Inflammatory macrophage treated with lipopolysaccharide for 4 hours (primary cell): ENCODE results near the gene IL17REL.

ENCODE experiments used
- DNase-seq: peaks from one replicate; pipeline ENCODE4 v3.0.0-alpha.2; 2020

IL17REL gene

DNA sequence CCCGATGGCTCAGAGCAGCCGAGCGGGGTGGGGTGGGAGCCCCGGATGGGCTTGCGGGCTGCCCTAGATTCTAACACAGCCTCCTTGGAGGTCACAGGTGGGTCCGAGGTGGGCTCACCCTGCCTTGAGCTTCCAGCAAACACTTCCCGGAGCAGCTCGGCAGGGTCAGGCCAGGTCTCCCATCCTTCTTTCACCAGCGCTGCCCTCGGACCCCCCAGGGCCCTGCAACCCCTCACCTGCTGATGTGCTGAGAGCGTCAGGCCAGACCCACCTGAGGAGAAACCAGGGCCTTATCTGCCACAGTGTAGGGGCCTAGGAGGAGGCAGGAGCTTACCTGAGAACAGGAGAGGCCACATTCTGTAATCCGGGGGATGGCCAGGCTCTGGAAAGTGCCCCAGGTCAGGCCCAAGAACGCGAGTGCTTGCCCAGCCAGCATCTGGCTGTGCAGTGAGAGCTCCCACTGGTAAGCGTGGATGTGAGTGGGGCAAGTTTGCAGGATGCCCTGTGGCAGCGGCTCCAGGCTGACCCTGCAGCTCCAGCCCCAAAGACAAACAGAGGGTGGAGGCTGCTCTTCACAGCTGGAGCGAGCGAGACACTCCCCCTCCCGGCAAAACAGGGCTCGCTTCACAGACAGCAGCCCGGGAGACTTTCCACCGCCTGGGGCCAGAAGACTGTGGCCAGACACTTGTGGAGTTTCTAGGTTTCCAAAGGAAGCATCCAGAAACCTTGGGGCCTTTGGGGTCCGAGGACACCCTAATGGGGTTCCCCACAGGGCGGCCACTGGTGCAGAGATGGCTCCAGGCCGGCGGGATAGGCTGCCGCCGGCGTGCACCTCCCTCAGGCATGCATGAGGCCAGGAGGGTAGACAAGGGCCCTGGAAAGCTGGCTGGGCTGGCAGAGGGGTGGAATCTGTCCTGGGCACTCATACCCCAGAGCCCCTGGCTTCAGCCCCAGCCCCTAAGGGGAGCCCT lies at the start of gene IL17REL:
Gene IL17REL, minus strand, starts transcription at position 555 of the 971 bp plus-strand sequence. Its CDS starts 119 bp downstream, at position 436.
- DNase-seq, result no peak

DNA sequence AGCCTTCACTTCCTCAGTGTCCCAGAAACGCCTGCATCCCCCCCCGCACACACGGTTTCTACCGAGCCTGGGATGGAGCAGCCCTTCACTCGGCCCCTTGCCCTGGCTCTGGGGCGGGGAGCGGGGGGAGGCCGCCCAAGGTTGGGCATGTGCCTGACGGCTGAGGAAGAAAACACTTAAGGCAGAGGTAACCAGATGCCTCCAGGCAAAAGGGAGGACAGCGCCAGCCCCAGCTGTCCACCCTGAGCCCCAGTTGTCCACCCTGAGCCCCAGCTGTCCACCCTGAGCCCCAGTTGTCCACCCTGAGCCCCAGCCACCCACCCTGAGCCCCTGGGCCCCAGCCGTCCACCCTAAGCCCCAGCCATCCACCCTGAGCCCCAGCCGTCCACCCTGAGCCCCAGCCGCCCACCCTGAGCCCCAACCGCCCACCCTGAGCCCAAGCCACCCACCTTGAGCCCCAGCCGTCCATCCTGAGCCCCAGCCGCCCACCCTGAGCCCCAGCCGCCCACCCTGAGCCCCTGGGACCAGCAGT lies 49.3 kb upstream of the IL17REL start:
- no peak for DNase-seq

DNA sequence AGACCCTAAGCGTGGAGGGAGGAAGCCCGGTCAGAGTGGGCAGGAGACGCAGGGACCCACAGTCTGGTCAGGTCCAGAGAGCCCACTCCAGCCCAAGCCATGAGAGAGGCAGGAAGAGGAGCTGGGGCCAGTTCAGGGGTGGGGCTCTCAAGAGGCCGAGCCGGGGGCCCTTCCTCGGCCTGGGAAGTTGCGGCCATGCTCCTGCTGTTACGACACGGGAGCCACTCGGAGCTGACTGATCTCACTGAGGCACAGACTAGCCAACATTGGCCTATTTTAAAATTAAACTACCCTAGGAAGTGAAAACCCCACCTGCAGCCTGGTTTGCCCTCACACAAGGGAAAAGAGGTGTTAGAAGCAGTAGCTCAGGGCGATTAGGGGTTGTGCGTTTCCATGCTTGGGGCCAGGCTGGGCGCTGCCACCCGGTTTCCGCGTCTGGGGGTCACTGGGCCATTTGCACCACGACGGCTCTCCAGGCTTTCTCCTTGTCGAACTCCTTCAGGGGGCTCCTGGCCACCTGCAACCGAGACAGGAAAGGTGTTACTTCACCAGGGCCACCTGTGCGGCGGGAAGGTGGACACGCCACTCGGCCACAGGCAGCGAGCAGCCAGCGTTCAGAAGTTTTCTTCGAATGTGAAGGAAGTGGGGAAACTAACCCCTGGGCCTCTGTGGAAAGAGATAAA lies 48.7 kb upstream of the IL17REL start:
- DNase-seq, result no peak

DNA sequence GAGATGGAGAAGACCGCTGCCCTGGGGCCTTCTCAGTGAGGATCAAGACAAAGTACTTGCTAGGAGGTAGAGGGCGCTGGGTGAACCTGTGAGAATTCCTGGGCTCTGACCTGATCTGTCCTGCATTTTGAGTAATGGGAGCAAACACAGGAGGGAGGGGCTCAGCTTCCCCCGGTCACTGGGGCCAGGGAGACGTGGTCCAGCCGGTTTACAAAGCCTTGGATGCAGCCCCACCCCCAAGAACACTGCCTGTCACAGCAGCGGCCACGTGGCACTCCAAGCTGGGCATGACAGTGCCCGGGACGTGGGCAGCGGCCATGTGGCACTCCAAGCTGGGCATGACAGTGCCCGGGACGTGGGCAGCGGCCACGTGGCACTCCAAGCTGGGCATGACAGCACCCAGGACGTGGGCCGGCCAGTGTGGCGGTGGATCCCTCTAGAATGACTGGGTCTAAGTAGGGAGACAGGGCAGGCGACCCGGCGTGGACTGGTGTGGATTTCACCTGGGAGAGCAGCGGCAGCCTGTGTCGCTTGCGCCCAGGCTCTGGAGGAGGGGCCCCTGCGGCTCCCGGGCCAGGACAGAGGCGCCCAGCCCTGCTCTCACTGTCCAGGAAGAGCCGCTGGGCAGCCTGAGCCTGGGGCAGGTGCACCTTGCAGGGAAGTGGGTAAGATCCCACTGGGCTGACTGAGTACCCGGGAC lies 48.0 kb upstream of the IL17REL start:
- DNase-seq, result no peak

DNA sequence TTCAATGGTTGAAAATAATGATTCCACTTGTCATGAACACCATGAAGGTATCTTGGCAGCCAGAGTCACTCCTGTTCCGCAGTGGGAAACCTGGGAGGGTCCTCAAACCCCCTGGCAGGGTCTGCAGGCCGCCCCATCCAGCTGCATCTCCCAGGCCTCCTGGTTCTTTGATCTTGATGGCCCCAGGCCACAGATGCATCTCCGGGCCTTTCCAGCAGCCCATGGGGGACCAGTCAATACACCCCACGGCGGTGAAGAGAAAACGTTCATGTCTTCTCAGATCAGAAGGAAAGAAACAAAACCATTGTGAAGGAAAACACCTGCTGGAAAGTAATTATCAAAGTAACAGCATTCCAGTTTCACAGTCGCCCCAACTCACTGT lies 47.3 kb upstream of the IL17REL start:
- DNase-seq, result no peak

DNA sequence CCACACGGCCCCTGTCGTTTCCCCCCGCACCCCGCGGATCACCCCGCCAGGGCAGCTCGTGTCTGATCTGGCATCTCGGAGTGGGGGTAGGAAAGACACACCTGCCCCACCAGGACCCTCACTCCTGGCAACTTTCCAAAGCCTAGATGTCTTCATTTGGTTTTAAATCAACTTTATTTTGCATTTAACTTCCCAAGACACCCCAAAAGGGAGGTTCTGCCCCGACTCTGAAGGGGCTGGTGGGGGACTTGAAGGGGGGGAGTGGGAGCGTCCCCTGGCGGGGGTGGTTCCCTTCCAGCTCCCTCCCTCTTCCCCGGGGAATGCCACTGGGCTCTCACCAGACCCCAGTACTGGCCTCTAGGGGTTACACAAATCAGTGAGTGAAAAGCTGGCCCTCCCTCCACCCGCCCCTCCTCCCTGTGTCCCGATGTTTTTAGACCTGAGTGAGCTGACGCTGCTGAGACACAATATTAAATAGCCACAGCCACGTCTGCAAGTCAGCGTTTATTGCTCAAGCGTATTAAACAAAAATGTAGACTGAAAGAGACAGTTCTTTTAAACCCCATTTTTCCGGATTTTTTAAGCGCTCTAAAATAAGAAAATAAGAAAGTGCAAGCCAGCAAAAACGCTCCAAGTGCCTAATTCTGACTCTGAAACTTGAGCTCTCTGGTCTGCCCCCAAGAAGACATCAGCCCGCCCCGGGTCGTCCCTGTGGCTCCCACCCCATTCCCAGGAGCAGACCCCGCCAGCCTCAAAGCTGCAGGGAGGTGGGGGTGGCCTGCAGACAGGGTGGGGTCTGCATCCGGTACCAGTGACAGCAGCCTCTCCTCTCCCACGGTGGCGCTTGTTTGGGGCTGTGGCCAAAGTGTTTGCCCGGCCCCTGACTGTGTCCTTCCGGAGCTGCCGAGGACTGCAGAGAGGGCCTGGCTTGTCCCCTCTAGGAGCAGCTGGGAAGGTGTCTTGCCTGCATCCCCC lies 46.6 kb upstream of the IL17REL start:
- no peak for DNase-seq

DNA sequence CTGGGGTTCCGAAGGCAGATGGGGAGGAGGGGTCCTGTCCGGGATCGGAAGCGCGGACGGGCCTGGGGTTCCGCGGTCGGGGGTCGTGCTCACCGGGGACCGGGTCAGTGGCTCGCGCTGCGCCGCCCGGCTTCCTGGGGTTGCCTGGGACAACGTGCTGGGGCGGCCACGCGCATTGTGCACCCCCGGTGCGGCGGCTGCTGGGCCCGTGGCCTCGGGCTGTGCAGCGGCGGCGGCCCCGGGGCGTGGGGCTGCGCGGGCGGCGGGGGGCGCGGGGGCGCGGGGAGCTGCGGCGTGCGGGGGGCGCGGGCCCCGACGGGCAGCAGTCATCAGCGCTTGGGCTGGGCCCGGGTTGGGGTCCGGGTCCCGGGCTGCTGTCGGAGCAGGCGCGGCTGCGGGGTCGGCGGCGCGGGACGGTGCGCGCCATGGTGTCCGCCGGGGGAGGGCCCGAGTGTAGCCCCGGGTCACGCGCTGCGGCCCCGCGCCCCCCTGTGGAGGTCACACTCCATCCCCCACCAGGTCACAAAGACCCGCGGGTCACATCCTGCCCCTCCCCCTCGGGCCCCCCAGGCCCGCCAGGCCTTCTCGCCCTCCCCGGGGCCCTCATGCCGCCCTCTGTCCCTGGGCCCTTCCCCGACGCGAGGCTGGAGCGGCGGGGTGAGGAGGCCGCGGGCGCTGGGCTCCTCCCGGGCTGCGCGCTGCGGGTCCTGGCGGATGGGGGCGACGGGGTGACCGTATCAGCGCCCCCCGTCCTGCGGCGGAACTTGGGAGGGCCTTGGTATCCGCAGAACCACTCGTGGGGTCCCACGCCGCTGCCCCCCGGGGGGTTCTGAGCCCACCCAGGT lies 45.7 kb upstream of the IL17REL start, which contains the start of gene TTLL8:
Gene TTLL8, minus strand, starts transcription at position 238 of the 845 bp plus-strand sequence.
- no peak for DNase-seq

DNA sequence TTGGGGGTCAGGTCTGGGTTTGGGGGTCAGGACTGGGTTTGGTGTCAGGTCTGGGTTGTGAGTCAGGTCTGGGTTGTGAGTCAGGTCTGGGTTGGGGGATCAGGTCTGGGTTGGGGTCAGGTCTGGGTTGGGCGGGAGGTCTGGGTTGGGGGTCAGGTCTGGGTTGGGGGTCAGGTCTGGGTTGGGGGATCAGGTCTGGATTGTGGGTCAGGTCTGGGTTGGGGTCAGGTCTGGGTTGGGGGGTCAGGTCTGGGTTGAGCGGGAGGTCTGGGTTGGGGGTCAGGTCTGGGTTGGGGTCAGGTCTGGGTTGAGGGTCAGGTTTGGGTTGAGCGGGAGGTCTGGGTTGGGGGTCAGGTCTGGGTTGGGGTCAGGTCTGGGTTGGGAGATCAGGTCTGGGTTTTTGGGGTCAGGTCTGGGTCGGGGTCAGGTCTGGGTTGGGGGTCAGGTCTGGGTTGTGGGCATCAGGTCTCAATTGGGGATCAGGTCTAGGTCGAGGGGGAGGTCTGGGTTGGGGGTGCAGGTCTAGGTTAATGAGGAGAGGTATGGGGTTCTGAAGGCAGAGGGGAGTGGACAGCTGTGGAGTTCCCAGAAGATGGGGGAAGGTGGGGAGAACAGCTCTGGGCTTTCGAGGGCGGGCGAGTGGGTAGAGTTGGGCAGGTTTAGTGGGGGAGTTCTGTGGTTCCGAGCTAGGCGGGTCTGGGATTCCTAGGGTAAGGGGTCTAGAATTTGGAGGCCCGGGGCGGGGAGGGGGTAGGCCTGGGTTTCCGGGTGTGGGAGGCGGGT lies 44.9 kb upstream of the IL17REL start:
- no peak for DNase-seq

DNA sequence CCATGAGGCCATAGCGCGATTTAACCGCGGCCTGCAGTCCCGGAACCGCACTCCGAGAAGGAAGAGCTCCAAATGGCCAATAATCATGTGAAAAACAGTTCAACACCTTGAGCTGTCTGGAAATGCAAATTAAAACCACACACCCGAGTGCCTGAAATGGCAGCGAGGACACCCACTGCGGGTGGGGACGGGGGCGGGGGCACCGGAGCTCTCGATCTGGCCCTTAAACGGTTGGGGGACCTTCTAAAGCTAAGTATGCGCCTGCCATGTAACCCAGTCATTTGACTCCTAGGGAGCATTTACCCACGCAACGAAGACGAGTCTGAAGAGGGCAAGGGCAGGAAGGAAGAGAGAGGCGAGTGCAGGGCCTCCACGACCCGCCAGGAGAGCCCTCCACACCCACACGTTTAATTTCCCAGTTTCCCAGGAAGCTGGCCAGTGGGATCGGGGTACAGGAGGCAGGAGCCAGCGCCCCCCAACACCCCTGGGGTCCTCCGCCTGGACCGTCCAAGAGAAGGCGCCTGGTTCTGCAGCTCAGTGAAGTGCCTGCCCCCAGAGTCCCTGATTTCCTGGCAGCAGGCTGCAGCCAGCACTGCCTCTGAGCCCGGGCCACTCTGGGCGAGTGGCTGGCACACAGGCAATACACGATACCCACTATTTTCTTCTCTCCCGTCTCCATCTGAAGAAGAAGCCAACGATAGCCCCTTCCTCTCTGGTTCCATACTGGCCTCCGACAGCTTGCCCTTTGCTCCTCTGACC lies 43.8 kb upstream of the IL17REL start:
- no peak for DNase-seq

DNA sequence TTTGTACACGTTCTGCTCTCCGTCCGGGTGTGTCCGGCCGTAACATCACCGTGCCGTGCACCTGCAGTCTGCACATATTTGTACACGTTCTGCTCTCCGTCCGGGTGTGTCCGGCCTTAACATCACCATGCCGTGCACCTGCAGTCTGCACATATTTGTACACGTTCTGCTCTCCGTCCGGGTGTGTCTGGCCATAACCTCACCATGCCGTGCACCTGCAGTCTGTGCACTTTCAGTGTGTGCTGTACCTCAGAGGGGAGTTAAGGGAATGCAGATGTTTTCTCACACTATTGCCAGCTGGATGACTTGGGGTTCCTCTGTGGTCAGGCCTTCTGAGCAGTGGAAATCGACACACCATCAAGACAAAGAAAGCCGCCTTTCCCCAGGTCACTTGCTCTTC lies 41.3 kb upstream of the IL17REL start:
- DNase-seq, result no peak

DNA sequence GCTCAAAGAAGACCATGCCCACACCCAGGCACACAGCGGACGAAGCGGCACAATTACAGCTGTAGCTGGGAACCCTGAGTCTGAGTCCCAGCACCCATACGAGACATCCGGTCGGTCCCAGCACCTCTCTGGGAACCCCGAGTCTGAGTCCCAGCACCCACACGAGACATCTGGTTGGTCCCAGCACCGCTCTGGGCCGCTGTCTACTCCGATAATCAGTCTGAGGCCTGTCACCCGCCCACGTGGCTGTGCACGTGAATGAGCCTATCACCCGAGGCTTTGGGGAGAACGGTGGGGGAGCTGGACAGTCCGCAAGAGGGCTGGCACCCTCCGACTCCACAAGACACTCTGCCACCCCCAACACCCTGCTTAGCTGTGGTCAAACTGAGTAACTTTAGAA lies 39.4 kb upstream of the IL17REL start:
- no peak for DNase-seq

DNA sequence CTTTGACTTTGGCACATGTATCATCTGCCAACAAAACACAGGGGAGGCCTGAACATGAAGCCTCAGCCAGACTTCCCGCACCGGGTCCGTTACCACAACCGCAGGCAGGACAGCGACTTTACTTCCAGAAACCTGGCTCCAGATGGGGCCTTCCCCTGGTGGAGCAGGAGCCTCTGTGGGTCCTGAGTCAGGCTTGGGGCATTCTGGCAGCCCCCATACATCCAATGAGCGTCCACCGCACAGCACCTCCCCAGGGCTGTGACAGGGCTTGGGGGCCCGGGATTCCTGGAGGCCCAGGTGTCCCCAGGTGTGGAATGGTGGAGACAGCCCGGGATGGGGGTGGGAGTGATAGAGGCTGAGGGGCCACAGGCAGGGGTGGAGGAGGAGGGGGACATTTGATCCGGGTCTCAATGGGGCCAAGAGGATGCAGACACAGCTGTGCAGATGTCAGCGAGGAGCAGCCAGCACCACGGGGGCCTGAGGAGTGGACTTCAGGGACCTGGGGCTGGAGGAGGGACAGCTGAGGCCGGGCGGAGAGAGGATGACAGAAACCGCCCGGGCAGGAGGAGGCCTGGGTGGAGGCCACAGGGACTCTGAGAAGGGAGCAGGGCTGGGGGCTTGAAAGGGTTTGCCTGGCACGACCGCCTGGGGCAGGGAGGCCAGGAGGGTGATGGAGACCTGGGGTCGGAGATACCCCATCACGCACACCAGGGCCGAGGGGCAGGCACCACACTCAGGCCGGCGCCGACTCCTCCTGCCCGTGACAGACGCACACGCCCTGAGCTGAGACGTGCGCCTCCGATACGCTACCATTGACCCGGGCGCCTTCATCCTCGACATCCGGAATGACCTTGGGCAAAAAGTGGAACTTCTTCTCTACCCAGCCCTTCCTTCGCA lies 37.0 kb upstream of the IL17REL start:
- DNase-seq, result no peak

DNA sequence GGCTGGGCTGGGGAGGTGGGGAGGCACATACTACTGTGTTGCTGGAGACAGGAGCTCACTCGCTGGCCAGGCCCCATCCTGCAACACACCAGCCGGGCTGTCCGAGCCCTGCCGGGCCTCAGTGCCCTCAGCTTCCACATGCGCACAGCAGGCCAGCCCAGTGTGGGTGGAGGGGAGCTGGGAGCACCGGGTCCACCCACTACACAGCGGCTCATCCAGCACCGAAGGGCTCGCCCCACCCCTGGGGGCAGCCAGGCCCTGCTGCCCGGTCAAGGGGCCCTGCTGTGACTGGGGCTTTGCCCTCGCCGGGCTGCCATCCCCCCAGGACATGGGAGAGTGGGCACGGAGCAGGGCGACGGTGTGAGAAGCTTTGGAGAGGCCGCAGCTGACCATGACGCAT lies 36.3 kb upstream of the IL17REL start:
- no peak for DNase-seq

DNA sequence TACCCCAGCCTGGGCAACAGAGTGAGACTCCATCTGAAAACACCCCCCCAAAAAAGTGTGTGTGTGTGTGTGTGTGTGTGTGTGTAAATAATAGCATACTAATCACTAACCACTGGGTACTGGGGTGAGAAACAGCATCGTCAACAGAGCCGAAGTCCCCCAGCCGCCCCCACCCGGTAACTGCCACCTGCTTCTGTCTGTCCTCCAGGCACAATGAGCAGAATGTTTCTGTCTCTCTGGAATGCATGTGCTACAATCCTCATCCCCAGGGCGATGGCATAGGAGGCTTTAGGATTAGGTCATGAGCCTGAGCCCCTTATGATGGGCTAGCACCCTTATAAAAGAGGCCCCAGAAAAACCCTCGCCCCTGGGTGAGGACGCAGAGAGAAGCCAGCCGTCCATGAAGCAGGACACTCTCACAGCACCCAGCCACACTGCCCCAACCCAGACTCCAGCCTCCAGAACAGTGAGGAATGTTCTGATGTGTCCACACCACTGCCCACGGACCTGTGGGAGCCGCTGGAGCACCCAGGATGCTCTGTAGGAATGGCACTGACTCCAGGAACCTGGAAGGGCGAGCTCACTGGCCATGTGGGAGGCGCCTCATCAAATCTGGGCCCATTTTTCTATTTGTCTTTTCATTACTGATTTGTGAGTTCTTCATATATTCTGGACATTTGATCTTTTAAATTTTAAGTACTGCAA lies 35.6 kb upstream of the IL17REL start:
- DNase-seq, result no peak

DNA sequence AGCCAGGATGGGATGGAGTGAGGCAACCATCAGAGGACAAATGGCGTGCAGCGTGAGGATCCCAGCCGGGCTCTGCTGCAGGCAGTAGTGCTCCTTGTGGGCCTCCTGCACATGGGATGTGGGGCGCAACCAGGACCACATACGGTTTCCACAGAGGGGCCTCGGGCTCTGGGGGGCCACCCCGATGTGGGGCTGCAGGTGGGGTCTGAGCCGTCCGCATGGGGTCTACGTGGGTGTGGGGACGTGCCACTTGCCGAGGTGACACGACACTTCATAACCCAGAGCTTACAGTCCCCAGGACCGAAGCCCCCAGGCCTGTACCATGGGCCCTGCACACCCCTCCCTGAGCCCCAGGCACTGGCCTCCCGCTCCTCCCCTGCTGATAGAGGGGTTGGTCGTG lies 34.8 kb upstream of the IL17REL start:
- DNase-seq, result no peak

DNA sequence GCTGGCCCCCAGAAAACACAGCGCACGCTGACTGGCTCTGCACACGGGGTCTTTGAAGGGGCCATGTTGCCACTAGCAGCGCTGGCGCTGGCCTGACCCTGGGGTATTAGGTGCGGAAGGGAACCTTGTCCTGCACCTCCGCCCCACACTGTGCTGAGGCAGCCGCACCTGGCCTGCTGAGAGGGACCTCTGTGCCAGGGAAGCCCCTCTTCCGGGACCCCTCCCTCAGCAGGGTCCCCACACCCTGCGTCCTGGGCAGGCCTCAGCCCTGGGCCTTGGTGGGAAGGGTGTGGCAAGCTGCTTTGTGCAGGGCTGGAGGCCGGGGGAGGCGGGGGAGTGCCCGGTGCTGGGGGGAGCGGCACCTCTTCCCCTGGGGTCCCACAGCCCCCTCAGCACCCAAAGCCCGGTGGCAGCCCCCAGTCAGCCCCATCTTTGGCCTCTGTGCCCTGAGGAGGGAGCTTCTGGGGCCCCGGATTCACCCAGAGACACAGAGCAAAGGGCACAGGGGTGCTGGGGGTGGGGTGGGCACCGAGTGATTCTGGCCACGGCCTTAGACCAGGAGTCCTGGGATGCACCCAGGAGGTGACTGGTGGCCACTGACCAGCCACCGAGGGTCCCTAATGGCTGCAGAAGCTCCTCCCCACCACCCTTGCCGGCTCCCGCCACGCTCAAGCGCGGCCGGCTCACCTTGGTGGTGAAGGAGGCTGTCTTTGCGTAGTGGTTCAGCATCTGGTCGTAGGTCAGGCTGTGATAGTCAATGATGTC lies 34.1 kb upstream of the IL17REL start:
- DNase-seq, result no peak

DNA sequence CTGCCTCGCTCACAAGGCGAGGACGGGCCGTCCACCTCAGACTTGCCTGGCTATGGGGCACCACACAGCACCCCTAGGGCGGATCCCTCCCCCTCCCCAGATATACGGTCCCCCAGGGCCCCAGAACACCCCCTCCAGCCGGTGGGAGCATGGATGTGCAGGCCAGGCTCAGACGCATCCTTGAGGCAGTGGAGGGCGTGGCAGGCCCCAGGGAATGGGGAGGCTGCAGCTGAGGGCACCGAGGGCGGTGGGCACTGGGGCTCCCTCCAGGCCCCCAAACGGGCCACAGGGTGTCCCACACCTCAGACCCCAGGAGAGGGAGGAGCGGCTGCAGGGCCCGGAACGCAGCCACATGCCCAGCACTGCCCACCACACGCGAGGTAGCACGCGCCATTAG lies 33.5 kb upstream of the IL17REL start:
- DNase-seq, result no peak
